Measurements from ENCODE around the gene ATP5F1D.

Gene ATP5F1D

DNA sequence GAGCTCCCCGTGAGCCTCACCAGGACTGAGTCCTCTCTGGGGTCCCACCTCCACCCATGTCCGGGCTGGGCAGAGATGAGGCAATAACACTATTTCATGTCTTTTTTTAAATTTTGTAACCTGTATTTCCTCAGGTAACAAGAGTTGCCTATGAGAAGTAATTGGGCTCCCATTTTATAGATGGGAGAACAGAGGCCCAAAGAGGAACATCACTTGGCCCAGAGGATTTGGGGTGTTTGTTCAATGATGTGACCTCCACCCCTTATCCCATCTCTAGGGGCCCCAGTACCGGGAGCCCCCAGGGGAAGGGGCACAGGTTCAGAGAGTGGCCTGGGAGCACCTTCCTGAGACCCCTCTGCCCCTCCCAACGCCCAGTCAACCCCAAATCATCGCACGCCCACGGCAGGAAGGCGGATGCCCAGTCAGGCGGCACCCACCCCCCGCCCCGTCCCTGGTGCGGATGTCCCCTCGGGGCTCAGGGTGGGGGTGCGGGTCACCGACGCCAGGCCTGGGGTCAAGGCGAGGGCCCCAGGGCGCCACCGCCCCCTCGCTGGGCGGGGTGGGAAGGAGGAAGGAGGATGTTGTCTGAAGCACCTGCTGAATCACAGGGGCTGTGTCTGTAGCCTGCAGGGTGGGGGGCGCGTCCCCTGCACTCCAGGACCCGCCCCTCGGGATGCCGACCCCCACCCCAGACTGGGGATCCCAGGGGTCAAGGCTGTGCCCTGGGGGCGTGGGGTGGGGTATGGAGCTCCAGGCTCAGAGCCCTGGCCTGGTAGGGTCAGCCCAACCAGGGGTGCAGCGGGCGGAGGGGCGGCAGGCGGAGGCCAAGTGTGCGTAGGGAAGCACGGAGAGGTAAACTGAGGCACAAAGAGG is 18.6 kb downstream of the ATP5F1D start:
- TF ChIP-seq, protein P1, sequence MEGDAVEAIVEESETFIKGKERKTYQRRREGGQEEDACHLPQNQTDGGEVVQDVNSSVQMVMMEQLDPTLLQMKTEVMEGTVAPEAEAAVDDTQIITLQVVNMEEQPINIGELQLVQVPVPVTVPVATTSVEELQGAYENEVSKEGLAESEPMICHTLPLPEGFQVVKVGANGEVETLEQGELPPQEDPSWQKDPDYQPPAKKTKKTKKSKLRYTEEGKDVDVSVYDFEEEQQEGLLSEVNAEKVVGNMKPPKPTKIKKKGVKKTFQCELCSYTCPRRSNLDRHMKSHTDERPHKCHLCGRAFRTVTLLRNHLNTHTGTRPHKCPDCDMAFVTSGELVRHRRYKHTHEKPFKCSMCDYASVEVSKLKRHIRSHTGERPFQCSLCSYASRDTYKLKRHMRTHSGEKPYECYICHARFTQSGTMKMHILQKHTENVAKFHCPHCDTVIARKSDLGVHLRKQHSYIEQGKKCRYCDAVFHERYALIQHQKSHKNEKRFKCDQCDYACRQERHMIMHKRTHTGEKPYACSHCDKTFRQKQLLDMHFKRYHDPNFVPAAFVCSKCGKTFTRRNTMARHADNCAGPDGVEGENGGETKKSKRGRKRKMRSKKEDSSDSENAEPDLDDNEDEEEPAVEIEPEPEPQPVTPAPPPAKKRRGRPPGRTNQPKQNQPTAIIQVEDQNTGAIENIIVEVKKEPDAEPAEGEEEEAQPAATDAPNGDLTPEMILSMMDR (IDR thresholded peaks at IDR 0.05; ENCODE audit: low read depth, low read length): no peak
- H3K4me3 ChIP-seq (ENCODE audit: low read depth, low read length): no peak overlapping the region

DNA sequence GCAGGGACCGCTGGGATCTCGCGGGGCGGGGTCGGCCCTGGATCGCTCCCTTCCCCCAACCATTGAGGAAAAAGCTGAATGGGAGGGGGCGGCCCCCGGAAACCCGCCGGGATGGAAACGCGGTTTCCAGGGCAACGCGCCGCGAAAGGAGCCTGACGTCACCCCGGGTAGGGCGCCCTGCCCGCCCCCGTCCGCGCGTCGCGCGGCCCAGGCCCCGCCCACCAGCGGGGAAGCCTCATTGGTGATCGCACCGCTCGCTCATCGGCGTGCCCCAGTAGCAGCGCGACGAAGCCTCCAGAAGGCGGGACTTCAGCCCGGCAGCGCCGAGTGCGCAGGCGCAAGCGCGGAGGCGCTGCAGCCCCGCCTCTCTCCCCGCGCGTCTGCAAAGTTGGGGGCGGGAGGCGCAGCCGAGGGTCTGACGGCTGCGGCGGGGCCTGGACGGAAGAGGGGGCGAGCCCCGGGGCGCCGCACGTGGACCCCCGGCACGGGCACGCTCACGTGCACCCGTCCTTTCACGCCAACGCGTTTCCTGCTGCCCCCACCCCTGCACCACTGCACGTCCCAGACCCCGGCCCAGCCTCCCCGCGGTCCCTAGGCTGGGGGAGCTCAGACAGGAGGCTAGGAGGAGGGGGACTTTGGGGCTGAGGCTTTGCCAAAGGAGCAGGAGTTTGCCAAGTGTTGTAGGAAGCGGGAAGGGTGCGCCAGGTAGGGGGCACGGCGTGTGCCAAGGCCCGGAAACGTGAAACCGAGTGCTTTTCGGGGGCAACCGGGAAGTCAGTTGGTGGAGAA is 19.4 kb downstream of the ATP5F1D start:
- H3K4me3 ChIP-seq (ENCODE audit: low read depth, low read length): peak overlapping the region; percentile 67
- TF ChIP-seq, protein P1 (IDR thresholded peaks at IDR 0.05; ENCODE audit: low read depth, low read length): no peak

GRCh38 chr19:1261538-1261797 is 19.9 kb downstream of the ATP5F1D start:
- TF ChIP-seq, protein P1 (IDR thresholded peaks at IDR 0.05; ENCODE audit: low read depth, low read length): no peak
- H3K4me3 ChIP-seq (ENCODE audit: low read depth, low read length): peak overlapping the region; percentile 67

DNA sequence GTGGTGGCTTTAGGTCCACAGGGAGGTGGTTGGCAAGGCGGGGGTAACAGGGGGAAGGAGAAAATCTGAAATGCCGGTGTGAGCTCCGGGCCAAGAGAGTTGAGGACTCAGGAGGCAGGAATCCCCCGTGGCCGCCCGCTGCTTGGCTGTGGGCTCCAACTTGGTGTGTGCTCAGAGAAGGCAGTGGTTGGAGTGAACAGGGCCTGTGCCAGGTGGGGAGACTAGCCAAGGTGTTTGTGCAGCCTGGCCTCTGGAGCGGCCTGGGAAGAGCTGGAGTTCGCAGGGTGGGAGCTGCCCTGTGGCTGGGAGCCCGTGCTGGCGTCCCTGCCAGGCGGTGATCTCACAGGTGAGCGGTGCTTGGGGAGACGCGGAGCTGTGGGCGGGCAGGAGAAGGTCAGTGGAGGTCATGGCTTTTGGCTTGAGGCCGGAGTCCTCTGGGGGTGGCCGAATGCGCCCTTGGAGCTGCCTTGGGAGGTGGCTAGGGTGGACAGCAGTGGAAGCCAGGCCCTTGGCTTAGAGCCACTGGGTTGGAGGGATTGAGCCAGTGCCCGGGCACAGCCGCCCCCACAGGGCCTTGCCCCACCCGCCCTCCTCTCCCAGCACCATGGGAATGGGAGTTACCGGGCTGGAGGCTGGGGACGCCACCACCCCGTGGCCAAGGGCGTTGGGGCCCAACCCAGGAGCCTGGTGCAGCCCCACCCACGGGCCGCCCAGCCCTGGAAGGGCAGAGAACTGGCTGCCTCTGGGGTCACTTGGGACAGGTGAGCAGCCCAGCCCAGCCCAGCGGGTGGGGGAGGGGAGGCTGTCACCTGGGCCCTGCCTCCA is 20.5 kb downstream of the ATP5F1D start:
- H3K4me3 ChIP-seq (ENCODE audit: low read depth, low read length): peak overlapping the region; percentile 67
- TF ChIP-seq, protein P1 (IDR thresholded peaks at IDR 0.05; ENCODE audit: low read depth, low read length): no peak

- H3K4me3 ChIP-seq (ENCODE audit: low read depth, low read length): peak overlapping the region; percentile 14; the same call in 1 of the 2 replicates
- TF ChIP-seq, protein P1 (IDR thresholded peaks at IDR 0.05; ENCODE audit: low read depth, low read length): no peak
Measured at GRCh38 chr19:1262623-1263123, 21.1 kb downstream of the ATP5F1D start.

GRCh38 chr19:1263188-1263587 is 21.6 kb downstream of the ATP5F1D start:
- TF ChIP-seq, protein P1 (IDR thresholded peaks at IDR 0.05; ENCODE audit: low read depth, low read length): no peak
- no peak overlapping the region for H3K4me3 ChIP-seq (ENCODE audit: low read depth, low read length)

Measured in WI38 (cell line).